Measurements from ENCODE around the gene LIPH. TPM values are rescaled to one million over a fixed set of nuclear protein-coding genes. Genes with fewer than 3 reads are reported as not detected.

Gene LIPH
- total RNA-seq, 1 donor from 2014 or later, result 6.9 TPM

- Histone ChIP-seq H3K4me3 (no peak overlapping the region), H3K4me1 (no peaks in the 10 kb centered on the region), H3K9me3 (no peaks in the 10 kb centered on the region), H3K36me3 (no peaks in the 10 kb centered on the region), H3K27me3 (no peaks in the 10 kb centered on the region), H3K27ac (no peak overlapping the region)
- TF ChIP-seq, protein P1, sequence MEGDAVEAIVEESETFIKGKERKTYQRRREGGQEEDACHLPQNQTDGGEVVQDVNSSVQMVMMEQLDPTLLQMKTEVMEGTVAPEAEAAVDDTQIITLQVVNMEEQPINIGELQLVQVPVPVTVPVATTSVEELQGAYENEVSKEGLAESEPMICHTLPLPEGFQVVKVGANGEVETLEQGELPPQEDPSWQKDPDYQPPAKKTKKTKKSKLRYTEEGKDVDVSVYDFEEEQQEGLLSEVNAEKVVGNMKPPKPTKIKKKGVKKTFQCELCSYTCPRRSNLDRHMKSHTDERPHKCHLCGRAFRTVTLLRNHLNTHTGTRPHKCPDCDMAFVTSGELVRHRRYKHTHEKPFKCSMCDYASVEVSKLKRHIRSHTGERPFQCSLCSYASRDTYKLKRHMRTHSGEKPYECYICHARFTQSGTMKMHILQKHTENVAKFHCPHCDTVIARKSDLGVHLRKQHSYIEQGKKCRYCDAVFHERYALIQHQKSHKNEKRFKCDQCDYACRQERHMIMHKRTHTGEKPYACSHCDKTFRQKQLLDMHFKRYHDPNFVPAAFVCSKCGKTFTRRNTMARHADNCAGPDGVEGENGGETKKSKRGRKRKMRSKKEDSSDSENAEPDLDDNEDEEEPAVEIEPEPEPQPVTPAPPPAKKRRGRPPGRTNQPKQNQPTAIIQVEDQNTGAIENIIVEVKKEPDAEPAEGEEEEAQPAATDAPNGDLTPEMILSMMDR (IDR thresholded peaks at IDR 0.05), result no peak
- intact Hi-C loops (cut with DNase I), result no loop called here
- no peak for DNase-seq (ENCODE audit: low spot score in 2 of 2)
Observed at GRCh38 chr3:185504636-185505035, 47.8 kb downstream of the LIPH start.

DNA sequence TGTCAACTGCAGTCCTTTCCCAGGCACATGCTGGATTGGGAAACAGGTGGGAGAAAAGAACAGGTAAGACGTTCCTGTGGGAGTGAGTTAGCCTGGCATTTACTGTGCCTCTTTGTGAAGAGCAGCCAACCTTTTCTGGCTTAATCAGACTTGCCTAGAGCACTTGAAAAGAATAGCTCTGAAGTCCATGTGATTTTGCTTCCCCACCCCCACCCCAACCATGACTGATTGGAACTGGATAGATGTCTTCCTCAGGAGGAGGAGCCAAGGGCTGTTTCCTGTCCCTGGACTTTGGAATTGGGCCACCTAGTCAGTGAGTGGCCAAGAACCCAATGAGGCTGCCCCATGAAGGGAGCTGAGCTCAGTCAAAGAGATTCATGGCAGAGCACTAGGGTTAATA is 48.9 kb downstream of the LIPH start:
- Histone ChIP-seq H3K9me3 (no peaks in the 10 kb centered on the region), H3K27ac (no peak overlapping the region), H3K4me1 (no peaks in the 10 kb centered on the region), H3K4me3 (no peak overlapping the region), H3K36me3 (no peaks in the 10 kb centered on the region), H3K27me3 (no peaks in the 10 kb centered on the region)
- TF ChIP-seq, protein P1 (IDR thresholded peaks at IDR 0.05), result no peak
- intact Hi-C loops (cut with DNase I), result no loop called here
- DNase-seq (ENCODE audit: low spot score in 2 of 2), result no peak

GRCh38 chr3:185502987-185503386 is 49.4 kb downstream of the LIPH start:
- Histone ChIP-seq H3K9me3 (no peaks in the 10 kb centered on the region), H3K4me3 (no peak overlapping the region), H3K4me1 (peaks cover 0 to 1% of the 10 kb centered on the region in 2 donors), H3K27ac (no peak overlapping the region), H3K27me3 (no peaks in the 10 kb centered on the region), H3K36me3 (no peaks in the 10 kb centered on the region)
- no peak for DNase-seq (ENCODE audit: low spot score in 2 of 2)
- TF ChIP-seq, protein P1 (IDR thresholded peaks at IDR 0.05), result no peak
- intact Hi-C loops (cut with DNase I), result no loop called here

GRCh38 chr3:185498503-185499396 is 53.6 kb downstream of the LIPH start, which contains the start of gene TMEM41A:
Gene TMEM41A, minus strand, starts transcription at chr3:185499035. Its CDS starts 74 bp downstream, at chr3:185498961.
- H3K36me3 ChIP-seq, result peaks cover 11 to 27% of the 10 kb centered on the region in 2 donors
- intact Hi-C loops (cut with DNase I), result loop anchor here (1.0 to 2.0 kb wide), 4 partner anchors 60 to 686 kb away; partner anchors contain the start of genes SENP2 and VPS8
- H3K4me1 ChIP-seq, result peaks cover 5 to 8% of the 10 kb centered on the region in 2 donors
- TF ChIP-seq, protein P1 (IDR thresholded peaks at IDR 0.05), result no peak
- peak within 1 kb of the TSS; percentile 76 to 87 for H3K27ac ChIP-seq
- H3K27me3 ChIP-seq, result no peaks in the 10 kb centered on the region
- peak within 1 kb of the TSS; percentile 78 to 99 for H3K4me3 ChIP-seq
- no peaks in the 10 kb centered on the region for H3K9me3 ChIP-seq
- DNase-seq (ENCODE audit: low spot score in 2 of 2), result peak; percentile 38 to 95

DNA sequence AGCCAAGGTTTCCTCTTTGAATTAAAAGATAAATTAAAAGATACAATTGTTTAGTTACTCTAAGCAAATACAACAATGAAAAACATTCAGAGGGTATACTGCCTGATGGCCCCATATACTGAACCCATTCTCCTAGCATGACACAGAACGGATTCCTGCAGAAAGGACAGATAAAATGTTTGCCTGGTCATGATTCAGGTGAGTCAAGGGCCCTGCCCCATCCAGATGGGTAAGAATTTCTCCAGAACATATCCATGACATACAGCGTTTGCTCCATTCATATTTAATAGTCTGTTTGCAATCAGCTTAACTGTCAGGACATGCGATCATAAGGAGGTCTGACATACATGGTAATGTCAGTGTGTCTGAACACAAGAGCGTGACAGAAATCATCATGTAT is 62.1 kb downstream of the LIPH start:
- Histone ChIP-seq H3K4me3 (no peak overlapping the region), H3K36me3 (peaks cover 27 to 58% of the 10 kb centered on the region in 2 donors), H3K27me3 (no peaks in the 10 kb centered on the region), H3K4me1 (no peaks in the 10 kb centered on the region), H3K9me3 (no peaks in the 10 kb centered on the region), H3K27ac (no peak overlapping the region)
- intact Hi-C loops (cut with DNase I), result no loop called here
- DNase-seq (ENCODE audit: low spot score in 2 of 2), result no peak
- TF ChIP-seq, protein P1 (IDR thresholded peaks at IDR 0.05), result no peak

Measured in ascending aorta (tissue), 2 donors.